Parietal lobe (tissue), 1 donor: Measurements from ENCODE around the gene SARDH. TPM values are rescaled to one million over a fixed set of nuclear protein-coding genes. Genes with fewer than 3 reads are reported as not detected.

Source experiments
- total RNA-seq: library from RNA; depleted of rRNA; stranded (reverse); fragments of >200 nt; gene quantifications from one replicate; pipeline ENCODE4 v1.2.3, GENCODE V29; 2014

The SARDH gene
- total RNA-seq, result 4.7 TPM

GRCh38 chr9:133737774-133738639 is at the start of gene SARDH:
Gene SARDH, minus strand, starts transcription at chr9:133738352. Its CDS starts 4,179 bp downstream, at chr9:133734173.

GRCh38 chr9:133635533-133636531 is 102.3 kb downstream of the SARDH start, which contains the start of gene DBH:
Gene DBH, plus strand, starts transcription at chr9:133636363. Its CDS starts 9 bp downstream, at chr9:133636372.

Other genes with a start within 250 kb of the SARDH start
- gene MYMK, start 213.4 kb downstream of the SARDH start, total RNA-seq, result not detected
- gene ADAMTSL2, start 203.6 kb downstream of the SARDH start, total RNA-seq, result 3.8 TPM
- gene FAM163B, start 129.0 kb downstream of the SARDH start, total RNA-seq, result 17.2 TPM
- gene DBH, start 102.0 kb downstream of the SARDH start, total RNA-seq, result not detected